Loucy (cell line): ENCODE results near the gene ABCA5.

Experiments used
- H2AFZ ChIP-seq: fragments of 200-600 bp; sonication (generic); 2 replicates; pipeline ENCODE4 v1.6.0; 2016; ENCODE audit warnings: antibody characterized with exemption, mild to moderate bottlenecking, low read length, moderate library complexity
- H3F3A ChIP-seq: fragments of 200-600 bp; 2 replicates; pipeline ENCODE4 v1.6.0; 2016; ENCODE audit warnings: antibody characterized with exemption, low read depth, mild to moderate bottlenecking
- H3K27me3 ChIP-seq: fragments of 200-600 bp; sonication (generic); 2 replicates; pipeline ENCODE4 v1.6.1; 2014; ENCODE audit warnings: low read length, mild to moderate bottlenecking; ENCODE audit not compliant: insufficient read depth, poor library complexity, severe bottlenecking
- H3K36me3 ChIP-seq: fragments of 200-600 bp; sonication (generic); 2 replicates; pipeline ENCODE4 v1.6.1; 2016; ENCODE audit warnings: low read length; ENCODE audit not compliant: insufficient read depth
- H3K4me1 ChIP-seq: fragments of 200-600 bp; sonication (generic); 2 replicates; pipeline ENCODE4 v1.5.1; 2014; ENCODE audit warnings: low read length, mild to moderate bottlenecking; ENCODE audit not compliant: insufficient read depth, poor library complexity, severe bottlenecking
- H3K4me2 ChIP-seq: fragments of 200-600 bp; sonication (generic); 2 replicates; pipeline ENCODE4 v1.6.0; 2014; ENCODE audit warnings: antibody characterized with exemption, low read length, low read depth, mild to moderate bottlenecking; ENCODE audit not compliant: poor library complexity, severe bottlenecking
- H3K4me3 ChIP-seq: fragments of 200-600 bp; sonication (generic); 2 replicates; pipeline ENCODE4 v1.5.1; 2014; ENCODE audit warnings: low read length, mild to moderate bottlenecking, mixed read lengths; ENCODE audit not compliant: poor library complexity, severe bottlenecking
- H3K79me2 ChIP-seq: fragments of 200-600 bp; sonication (generic); 2 replicates; pipeline ENCODE4 v1.6.1; 2014; ENCODE audit warnings: low read length; ENCODE audit not compliant: insufficient read depth
- H3K9ac ChIP-seq: fragments of 200-600 bp; sonication (generic); 2 replicates; pipeline ENCODE4 v1.6.0; 2014; ENCODE audit warnings: mild to moderate bottlenecking, low read depth, low read length, moderate library complexity; ENCODE audit not compliant: poor library complexity, severe bottlenecking
- H3K9me2 ChIP-seq: fragments of 200-600 bp; sonication (generic); replicated peaks from 2 replicates; pipeline ENCODE4 v1.6.1; 2016; ENCODE audit warnings: low read depth, low read length, mixed read lengths
- H3K9me3 ChIP-seq: fragments of 200-600 bp; sonication (generic); 2 replicates; pipeline ENCODE4 v1.6.1; 2014; ENCODE audit warnings: mild to moderate bottlenecking, antibody characterized with exemption, low read length, low read depth; ENCODE audit not compliant: insufficient read depth
- H4K20me1 ChIP-seq: fragments of 200-600 bp; sonication (generic); 2 replicates; pipeline ENCODE4 v1.6.0; 2014; ENCODE audit warnings: antibody characterized with exemption, low read length, mild to moderate bottlenecking; ENCODE audit not compliant: insufficient read depth, poor library complexity, severe bottlenecking
- CTCF ChIP-seq: fragments of 200-600 bp; sonication (generic); conservative IDR thresholded peaks from 2 replicates; pipeline ENCODE4 v1.5.1; 2014; ENCODE audit warnings: mild to moderate bottlenecking, antibody characterized with exemption, low read length
- EZH2phosphoT487 ChIP-seq: fragments of 200-600 bp; IDR thresholded peaks from 2 replicates; pipeline ENCODE4 v1.6.1; 2018; ENCODE audit warnings: antibody characterized with exemption, mild to moderate bottlenecking, moderate library complexity, borderline replicate concordance

ABCA5 gene

DNA sequence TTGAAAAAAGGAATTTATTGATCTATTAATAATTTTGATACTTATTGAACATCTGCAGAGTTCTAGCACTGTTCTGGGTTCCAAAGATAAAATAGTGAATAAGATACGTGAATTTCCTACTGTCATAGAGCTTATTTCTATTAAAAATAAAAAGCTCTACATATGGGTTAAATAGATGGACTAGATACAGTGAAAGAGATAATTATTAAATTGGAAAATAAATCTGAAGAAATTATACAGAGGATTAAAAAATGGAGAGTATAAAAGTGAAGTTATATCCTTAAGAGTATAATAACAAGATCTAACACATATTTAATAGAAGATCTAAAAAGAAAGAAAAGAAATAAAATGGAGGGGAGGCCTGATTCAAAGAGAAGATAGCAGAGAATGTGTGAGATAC lies 10.1 kb upstream of the ABCA5 start:
- Histone ChIP-seq H3K27me3 (no peaks in the 10 kb centered on the region), H3K4me2 (no peak overlapping the region), H3K4me3 (no peak overlapping the region), H3K9me2 (no peaks in the 10 kb centered on the region), H3F3A (no peaks in the 10 kb centered on the region), H3K36me3 (no peaks in the 10 kb centered on the region), H3K9me3 (no peaks in the 10 kb centered on the region), H3K79me2 (no peaks in the 10 kb centered on the region), H3K4me1 (peaks cover 9% of the 10 kb centered on the region), H4K20me1 (no peaks in the 10 kb centered on the region), H3K9ac (no peak overlapping the region), H2AFZ (no peak overlapping the region)
- TF ChIP-seq EZH2phosphoT487 (no peak), CTCF (no peak)

DNA sequence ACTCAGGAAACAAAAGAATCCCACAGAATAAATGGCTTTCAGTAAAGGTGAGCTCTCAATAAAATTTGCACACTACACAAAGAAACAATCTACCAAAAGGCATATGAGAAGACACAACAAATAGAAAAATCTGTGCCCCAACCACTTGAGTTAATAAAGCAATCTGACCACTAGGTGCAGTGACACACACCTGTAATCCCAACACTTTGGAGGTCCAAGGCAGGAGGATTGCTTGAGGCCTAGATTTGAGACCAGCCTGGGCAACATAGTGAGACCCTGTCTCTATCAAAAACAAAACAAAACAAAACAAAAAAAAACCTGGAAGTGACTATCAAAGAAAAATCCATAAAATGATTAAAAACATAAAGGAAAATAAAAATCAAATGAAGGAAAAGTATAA lies 9.6 kb upstream of the ABCA5 start:
- TF ChIP-seq EZH2phosphoT487 (no peak), CTCF (no peak)
- no peak overlapping the region for H3K4me2 ChIP-seq
- H3K27me3 ChIP-seq = no peaks in the 10 kb centered on the region
- H3K4me1 ChIP-seq = peaks cover 9% of the 10 kb centered on the region
- no peaks in the 10 kb centered on the region for H3K9me3 ChIP-seq
- H2AFZ ChIP-seq = no peak overlapping the region
- H3K9me2 ChIP-seq = no peaks in the 10 kb centered on the region
- no peak overlapping the region for H3K4me3 ChIP-seq
- no peaks in the 10 kb centered on the region for H3K79me2 ChIP-seq
- no peak overlapping the region for H3K9ac ChIP-seq
- no peaks in the 10 kb centered on the region for H3K36me3 ChIP-seq
- H3F3A ChIP-seq = no peaks in the 10 kb centered on the region
- no peaks in the 10 kb centered on the region for H4K20me1 ChIP-seq

DNA sequence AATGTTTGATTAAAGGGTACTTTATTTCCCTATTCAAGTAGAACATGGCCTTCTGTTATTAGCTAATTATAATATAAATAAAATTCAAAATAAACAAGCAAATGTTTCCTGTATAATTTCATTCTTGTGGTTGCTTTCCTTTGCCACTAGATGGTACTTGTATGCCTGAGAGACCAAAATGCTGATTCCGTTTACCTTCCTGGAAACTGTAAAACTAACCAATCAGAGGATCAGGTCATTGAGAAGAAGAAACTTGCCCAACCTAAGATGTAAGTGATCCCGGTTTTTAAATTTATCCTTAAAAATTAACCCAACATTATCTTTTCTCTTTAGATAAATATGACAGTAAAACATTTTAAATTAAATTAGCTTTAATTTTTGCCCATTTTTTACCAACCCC lies 8.1 kb upstream of the ABCA5 start:
- no peaks in the 10 kb centered on the region for H3K27me3 ChIP-seq
- no peaks in the 10 kb centered on the region for H3F3A ChIP-seq
- H4K20me1 ChIP-seq = no peaks in the 10 kb centered on the region
- no peak overlapping the region for H3K9ac ChIP-seq
- TF ChIP-seq CTCF (peak; percentile 55), EZH2phosphoT487 (no peak)
- no peaks in the 10 kb centered on the region for H3K79me2 ChIP-seq
- H3K4me1 ChIP-seq = peaks cover 9% of the 10 kb centered on the region
- H3K9me2 ChIP-seq = no peaks in the 10 kb centered on the region
- peak overlapping the region; percentile 61; the same call in 1 of the 2 replicates for H2AFZ ChIP-seq
- H3K9me3 ChIP-seq = no peaks in the 10 kb centered on the region
- peak overlapping the region; percentile 49 for H3K4me2 ChIP-seq
- no peaks in the 10 kb centered on the region for H3K36me3 ChIP-seq
- H3K4me3 ChIP-seq = no peak overlapping the region
